Neuronal stem cell (in vitro differentiated cells): ENCODE measurements around the gene CNTNAP2.

Experiments used
- DNase-seq: peaks from one replicate; pipeline ENCODE4 v3.0.0-alpha.2; 2013; ENCODE audit warnings: low spot score
- H2AFZ ChIP-seq: one replicate; pipeline ENCODE4 v1.6.1; 2013; ENCODE audit warnings: mild to moderate bottlenecking, low read length, inconsistent platforms
- H2AK5ac ChIP-seq: 2 replicates; pipeline ENCODE4 v1.6.1; 2013; ENCODE audit warnings: low read depth, mild to moderate bottlenecking, inconsistent platforms, low read length, moderate library complexity, mixed read lengths
- H2BK120ac ChIP-seq: 2 replicates; pipeline ENCODE4 v1.6.1; 2013; ENCODE audit warnings: low read depth, mild to moderate bottlenecking, inconsistent platforms, low read length, moderate library complexity, mixed read lengths
- H2BK12ac ChIP-seq: one replicate; pipeline ENCODE4 v1.6.1; 2013; ENCODE audit warnings: low read length, inconsistent platforms
- H2BK15ac ChIP-seq: 2 replicates; pipeline ENCODE4 v1.6.1; 2013; ENCODE audit warnings: mild to moderate bottlenecking, low read length, inconsistent platforms, mixed read lengths
- H2BK5ac ChIP-seq: one replicate; pipeline ENCODE4 v1.6.1; 2013; ENCODE audit warnings: inconsistent platforms, mild to moderate bottlenecking, low read length, moderate library complexity
- H3K14ac ChIP-seq: one replicate; pipeline ENCODE4 v1.6.1; 2013; ENCODE audit warnings: low read length, inconsistent platforms
- H3K18ac ChIP-seq: 2 replicates; pipeline ENCODE4 v1.6.1; 2013; ENCODE audit warnings: low read length, inconsistent platforms
- H3K23ac ChIP-seq: 2 replicates; pipeline ENCODE4 v1.6.1; 2013; ENCODE audit warnings: low read depth, mild to moderate bottlenecking, mixed read lengths, low read length, inconsistent platforms; ENCODE audit not compliant: poor library complexity
- H3K27ac ChIP-seq: replicated peaks from 3 replicates; pipeline ENCODE4 v1.5.1; 2013; ENCODE audit warnings: low read length, inconsistent platforms
- H3K27me3 ChIP-seq, 3 experiments: 2 replicates each; pipeline ENCODE4 v1.6.1; 2013; ENCODE audit warnings: low read length in 3 of 3, mild to moderate bottlenecking in 2 of 3, inconsistent platforms in 1 of 3, low read depth in 1 of 3, mixed read lengths in 1 of 3, moderate library complexity in 1 of 3; ENCODE audit not compliant: control insufficient read depth in 3 of 3, insufficient read depth in 3 of 3
- H3K36me3 ChIP-seq, 2 donors: replicated peaks in 1 of 2; 2 replicates each; pipeline ENCODE4 v1.6.1; 2013; ENCODE audit warnings: low read length in 2 of 2; ENCODE audit not compliant: control insufficient read depth in 2 of 2, insufficient read depth in 2 of 2
- H3K4ac ChIP-seq: 2 replicates; pipeline ENCODE4 v1.6.1; 2013; ENCODE audit warnings: inconsistent platforms, mild to moderate bottlenecking, low read length, moderate library complexity
- H3K4me1 ChIP-seq, 2 donors: 1 replicate in 1 of 2; 2 replicates in 1 of 2; pipeline ENCODE4 v1.6.1; 2013; ENCODE audit warnings: low read length in 2 of 2, low read depth in 1 of 2; ENCODE audit not compliant: control insufficient read depth in 2 of 2, insufficient read depth in 1 of 2
- H3K4me2 ChIP-seq: one replicate; pipeline ENCODE4 v1.6.1; 2013; ENCODE audit warnings: mild to moderate bottlenecking, low read length, inconsistent platforms; ENCODE audit not compliant: insufficient read depth, poor library complexity, severe bottlenecking
- H3K4me3 ChIP-seq, 2 donors: 2 replicates each; pipeline ENCODE4 v1.5.1; 2013; ENCODE audit warnings: low read length in 2 of 2, mild to moderate bottlenecking in 2 of 2, inconsistent platforms in 1 of 2, moderate library complexity in 1 of 2
- H3K79me1 ChIP-seq: one replicate; pipeline ENCODE4 v1.6.1; 2013; ENCODE audit warnings: low read depth, mild to moderate bottlenecking, inconsistent platforms, low read length, moderate library complexity
- H3K9ac ChIP-seq: one replicate; pipeline ENCODE4 v1.6.1; 2013; ENCODE audit warnings: mild to moderate bottlenecking, low read depth, low read length, inconsistent platforms; ENCODE audit not compliant: poor library complexity
- H3K9me3 ChIP-seq, 2 donors: replicated peaks in 1 of 2; 2 replicates each; pipeline versions ENCODE3 to v1.6.1; 2013; ENCODE audit warnings: low read length in 2 of 2, mild to moderate bottlenecking in 2 of 2, inconsistent platforms in 1 of 2, low read depth in 1 of 2, mixed read lengths in 1 of 2, moderate library complexity in 1 of 2; ENCODE audit not compliant: control insufficient read depth in 2 of 2, insufficient read depth in 1 of 2
- H4K8ac ChIP-seq: one replicate; pipeline ENCODE4 v1.6.1; 2013; ENCODE audit warnings: low read depth, mild to moderate bottlenecking, inconsistent platforms, low read length, moderate library complexity
- H4K91ac ChIP-seq: one replicate; pipeline ENCODE4 v1.6.1; 2013; ENCODE audit warnings: low read length, low read depth, mild to moderate bottlenecking, inconsistent platforms; ENCODE audit not compliant: poor library complexity
- WGBS, 2 donors: extraction: QIAGEN DNeasy Blood & Tissue Kit; methylation state at CpG; one replicate each; pipeline ENCODE4 v1.1.7; 2013; ENCODE audit warnings: missing lambda C conversion rate in 2 of 2, mixed read lengths in 1 of 2; ENCODE audit not compliant: insufficient read length in 2 of 2, insufficient replicate concordance in 1 of 2; ENCODE audit errors: extremely low coverage in 2 of 2; 5-methylcytosine and 5-hydroxymethylcytosine counted together

CNTNAP2 gene

GRCh38 chr7:147012666-147013065, 896.1 kb downstream of the CNTNAP2 start:
- Histone ChIP-seq H3K18ac (no peak overlapping the region), H2AK5ac (no peak overlapping the region), H3K4ac (no peak overlapping the region), H2AFZ (no peak overlapping the region), H3K79me1 (no peaks in the 10 kb centered on the region), H3K9me3 (no peaks in the 10 kb centered on the region), H3K27ac (no peak overlapping the region), H3K36me3 (no peaks in the 10 kb centered on the region), H3K4me3 (no peak overlapping the region), H3K23ac (no peak overlapping the region), H3K4me1 (no peaks in the 10 kb centered on the region), H2BK12ac (no peak overlapping the region), H2BK5ac (no peak overlapping the region), H3K14ac (no peak overlapping the region), H3K4me2 (no peak overlapping the region), H2BK120ac (no peak overlapping the region), H4K91ac (no peak overlapping the region), H3K27me3 (no peaks in the 10 kb centered on the region), H2BK15ac (no peak overlapping the region), H3K9ac (no peak overlapping the region), H4K8ac (no peak overlapping the region)
- DNase-seq = no peak

- Histone ChIP-seq H2BK12ac (no peak overlapping the region), H4K91ac (no peak overlapping the region), H3K14ac (no peak overlapping the region), H3K4ac (no peak overlapping the region), H3K4me2 (no peak overlapping the region), H2BK120ac (no peak overlapping the region), H4K8ac (no peak overlapping the region), H3K36me3 (no peaks in the 10 kb centered on the region), H3K79me1 (no peaks in the 10 kb centered on the region), H2BK5ac (no peak overlapping the region), H3K27ac (no peak overlapping the region), H3K9ac (no peak overlapping the region), H3K4me1 (no peaks in the 10 kb centered on the region), H3K27me3 (no peaks in the 10 kb centered on the region), H3K23ac (no peak overlapping the region), H3K4me3 (no peak overlapping the region), H2BK15ac (no peak overlapping the region), H2AK5ac (no peak overlapping the region), H3K18ac (no peak overlapping the region), H3K9me3 (no peaks in the 10 kb centered on the region), H2AFZ (no peak overlapping the region)
- DNase-seq = no peak
- WGBS, 2 donors = no CpG with 5 or more reads among the region's 2 CpGs
Measured at GRCh38 chr7:147013825-147014224, 897.2 kb downstream of the CNTNAP2 start.

- no peaks in the 10 kb centered on the region for H3K4me1 ChIP-seq
- no peak overlapping the region for H2AFZ ChIP-seq
- no peak overlapping the region for H3K27ac ChIP-seq
- no peak overlapping the region for H2BK120ac ChIP-seq
- H3K79me1 ChIP-seq = no peaks in the 10 kb centered on the region
- H3K4me3 ChIP-seq = no peak overlapping the region
- no peak overlapping the region for H4K91ac ChIP-seq
- H3K9me3 ChIP-seq = no peaks in the 10 kb centered on the region
- H2BK15ac ChIP-seq = no peak overlapping the region
- no peak overlapping the region for H3K14ac ChIP-seq
- no peak overlapping the region for H4K8ac ChIP-seq
- no peak overlapping the region for H2BK5ac ChIP-seq
- no peak overlapping the region for H3K4ac ChIP-seq
- H3K23ac ChIP-seq = no peak overlapping the region
- no CpG with 5 or more reads among the region's 4 CpGs for whole genome bisulfite sequencing, 2 donors
- no peaks in the 10 kb centered on the region for H3K27me3 ChIP-seq
- H3K18ac ChIP-seq = no peak overlapping the region
- H2BK12ac ChIP-seq = no peak overlapping the region
- H3K9ac ChIP-seq = no peak overlapping the region
- H3K4me2 ChIP-seq = no peak overlapping the region
- DNase-seq = no peak
- no peaks in the 10 kb centered on the region for H3K36me3 ChIP-seq
- no peak overlapping the region for H2AK5ac ChIP-seq
Measured at GRCh38 chr7:147014286-147014955, 897.8 kb downstream of the CNTNAP2 start.

GRCh38 chr7:147015999-147016398, 899.4 kb downstream of the CNTNAP2 start:
- H4K91ac ChIP-seq = no peak overlapping the region
- H3K4ac ChIP-seq = no peak overlapping the region
- no peak overlapping the region for H3K14ac ChIP-seq
- no peaks in the 10 kb centered on the region for H3K79me1 ChIP-seq
- no peak overlapping the region for H2BK12ac ChIP-seq
- no CpG with 5 or more reads among the region's 5 CpGs for WGBS, 2 donors
- H3K4me1 ChIP-seq = no peaks in the 10 kb centered on the region
- no peak overlapping the region for H3K23ac ChIP-seq
- no peak overlapping the region for H2AFZ ChIP-seq
- H3K9me3 ChIP-seq = no peaks in the 10 kb centered on the region
- no peak overlapping the region for H2BK120ac ChIP-seq
- no peaks in the 10 kb centered on the region for H3K36me3 ChIP-seq
- H3K27me3 ChIP-seq = no peaks in the 10 kb centered on the region
- H3K9ac ChIP-seq = no peak overlapping the region
- no peak overlapping the region for H2BK5ac ChIP-seq
- H3K4me3 ChIP-seq = no peak overlapping the region
- no peak overlapping the region for H3K27ac ChIP-seq
- no peak overlapping the region for H2BK15ac ChIP-seq
- no peak overlapping the region for H3K4me2 ChIP-seq
- H4K8ac ChIP-seq = no peak overlapping the region
- H2AK5ac ChIP-seq = no peak overlapping the region
- H3K18ac ChIP-seq = no peak overlapping the region
- DNase-seq = no peak
